Smooth muscle cell (in vitro differentiated cells): ENCODE measurements around the gene CACNA2D3. TPM values are rescaled to one million over a fixed set of nuclear protein-coding genes. Genes with fewer than 3 reads are reported as not detected.

Experiments
- DNase-seq: peaks from one replicate; lab custom pipeline; 2025; ENCODE audit not compliant: unreplicated experiment; lab: John Stamatoyannopoulos, UW
- H2AFZ ChIP-seq: fragments of 200-600 bp; sonication (generic); 2 replicates; pipeline ENCODE4 v1.6.0; 2016; ENCODE audit warnings: antibody characterized with exemption, low read depth, mild to moderate bottlenecking
- H3F3A ChIP-seq: fragments of 200-600 bp; sonication (generic); 2 replicates; pipeline ENCODE4 v1.6.0; 2017; ENCODE audit warnings: antibody characterized with exemption, low read depth
- H3K27ac ChIP-seq: fragments of 200-600 bp; sonication (generic); 2 replicates; pipeline ENCODE4 v1.5.1; 2016; ENCODE audit warnings: low read depth, mild to moderate bottlenecking
- H3K27me3 ChIP-seq: fragments of 200-600 bp; sonication (generic); 2 replicates; pipeline ENCODE4 v1.6.1; 2016; ENCODE audit warnings: low read depth, mild to moderate bottlenecking
- H3K36me3 ChIP-seq: fragments of 200-600 bp; sonication (generic); 2 replicates; pipeline ENCODE4 v1.5.1; 2016; ENCODE audit warnings: low read depth
- H3K4me1 ChIP-seq: fragments of 200-600 bp; sonication (generic); 2 replicates; pipeline ENCODE4 v1.5.1; 2016; ENCODE audit warnings: low read depth
- H3K4me2 ChIP-seq: fragments of 200-600 bp; sonication (generic); 2 replicates; pipeline ENCODE4 v1.6.0; 2016; ENCODE audit warnings: mild to moderate bottlenecking
- H3K4me3 ChIP-seq: fragments of 200-600 bp; sonication (generic); 2 replicates; pipeline ENCODE4 v1.5.1; 2016; ENCODE audit warnings: mild to moderate bottlenecking
- H3K79me2 ChIP-seq: fragments of 200-600 bp; sonication (generic); 2 replicates; pipeline ENCODE4 v1.6.0; 2016; ENCODE audit warnings: low read depth, mild to moderate bottlenecking
- H3K9ac ChIP-seq: fragments of 200-600 bp; sonication (generic); 2 replicates; pipeline ENCODE4 v1.6.0; 2016; ENCODE audit warnings: low read depth
- H3K9me3 ChIP-seq: fragments of 200-600 bp; sonication (generic); replicated peaks from 2 replicates; pipeline ENCODE4 v1.5.1; 2016; ENCODE audit warnings: low read depth
- H4K20me1 ChIP-seq: fragments of 200-600 bp; sonication (generic); 2 replicates; pipeline ENCODE4 v1.6.0; 2016; ENCODE audit warnings: low read depth
- CTCF ChIP-seq: fragments of 200-600 bp; sonication (generic); IDR thresholded peaks from 2 replicates; pipeline ENCODE4 v1.5.1; 2017; ENCODE audit warnings: borderline replicate concordance, mild to moderate bottlenecking, antibody characterized with exemption; ENCODE audit not compliant: insufficient read depth, poor library complexity, severe bottlenecking
- WGBS: methylation state at CpG from one replicate; pipeline ENCODE4 v1.1.7; 2016; ENCODE audit warnings: low lambda C conversion rate; 5-methylcytosine and 5-hydroxymethylcytosine counted together
- polyA plus RNA-seq: library from polyadenylated mRNA; unstranded; fragments of >200 nt; fragmentation: Nextera tagmentation; extraction: Ambion mirVana; gene quantifications from 2 replicates; pipeline ENCODE4 v1.2.1, GENCODE V29; 2016
- total RNA-seq: library from RNA; depleted of rRNA; stranded (reverse); fragments of >200 nt; gene quantifications from 2 replicates; pipeline ENCODE4 v1.2.3, GENCODE V29; 2014

Gene CACNA2D3
- total and polyA plus RNA-seq, 2 experiments from 2014 or later = 0.15 to 0.90 TPM

- TF ChIP-seq CTCF = no peak
- H3F3A ChIP-seq = no peaks in the 10 kb centered on the region
- peaks cover 7% of the 10 kb centered on the region for H3K4me1 ChIP-seq
- H3K9me3 ChIP-seq = no peaks in the 10 kb centered on the region
- WGBS = 79% methylated on average over 2 of the region's 2 CpGs
- no peak overlapping the region for H3K4me3 ChIP-seq
- H3K27me3 ChIP-seq = no peaks in the 10 kb centered on the region
- DNase-seq = no peak
- H3K79me2 ChIP-seq = no peaks in the 10 kb centered on the region
- no peak overlapping the region for H3K4me2 ChIP-seq
- H2AFZ ChIP-seq = no peak overlapping the region
- no peaks in the 10 kb centered on the region for H3K36me3 ChIP-seq
- no peak overlapping the region for H3K9ac ChIP-seq
- no peaks in the 10 kb centered on the region for H4K20me1 ChIP-seq
- no peak overlapping the region for H3K27ac ChIP-seq
Measured at GRCh38 chr3:54347933-54348332, 225.6 kb downstream of the CACNA2D3 start.

- Histone ChIP-seq H3K79me2 (no peaks in the 10 kb centered on the region), H3K27me3 (no peaks in the 10 kb centered on the region), H3K4me3 (no peak overlapping the region), H3K36me3 (no peaks in the 10 kb centered on the region), H4K20me1 (no peaks in the 10 kb centered on the region), H3K9me3 (no peaks in the 10 kb centered on the region), H3F3A (no peaks in the 10 kb centered on the region), H3K4me1 (peaks cover 7% of the 10 kb centered on the region), H3K27ac (no peak overlapping the region), H3K9ac (no peak overlapping the region), H3K4me2 (no peak overlapping the region), H2AFZ (no peak overlapping the region)
- no peak for TF ChIP-seq CTCF
- 38% methylated on average over 4 of the region's 4 CpGs for WGBS
- DNase-seq = no peak
Measured at GRCh38 chr3:54349231-54349652, 226.9 kb downstream of the CACNA2D3 start.

GRCh38 chr3:54349691-54350090 is 227.3 kb downstream of the CACNA2D3 start:
- no peak overlapping the region for H3K27ac ChIP-seq
- no peaks in the 10 kb centered on the region for H3F3A ChIP-seq
- TF ChIP-seq CTCF = no peak
- no peaks in the 10 kb centered on the region for H3K79me2 ChIP-seq
- no peaks in the 10 kb centered on the region for H3K36me3 ChIP-seq
- 76% methylated on average over 4 of the region's 4 CpGs for WGBS
- H3K4me2 ChIP-seq = no peak overlapping the region
- no peak for DNase-seq
- H3K27me3 ChIP-seq = no peaks in the 10 kb centered on the region
- no peaks in the 10 kb centered on the region for H4K20me1 ChIP-seq
- no peaks in the 10 kb centered on the region for H3K9me3 ChIP-seq
- H2AFZ ChIP-seq = no peak overlapping the region
- no peak overlapping the region for H3K9ac ChIP-seq
- H3K4me3 ChIP-seq = no peak overlapping the region
- H3K4me1 ChIP-seq = peaks cover 7% of the 10 kb centered on the region

GRCh38 chr3:54353546-54353945 is 231.2 kb downstream of the CACNA2D3 start:
- no peak overlapping the region for H2AFZ ChIP-seq
- no peaks in the 10 kb centered on the region for H3K36me3 ChIP-seq
- TF ChIP-seq CTCF = no peak
- H3K4me3 ChIP-seq = no peak overlapping the region
- no peak for DNase-seq
- H3K4me1 ChIP-seq = peaks cover 7% of the 10 kb centered on the region
- H3K27ac ChIP-seq = no peak overlapping the region
- H3K4me2 ChIP-seq = no peak overlapping the region
- H4K20me1 ChIP-seq = no peaks in the 10 kb centered on the region
- WGBS = 83% methylated on average over 5 of the region's 5 CpGs
- no peak overlapping the region for H3K9ac ChIP-seq
- H3K9me3 ChIP-seq = no peaks in the 10 kb centered on the region
- no peaks in the 10 kb centered on the region for H3K79me2 ChIP-seq
- no peaks in the 10 kb centered on the region for H3K27me3 ChIP-seq
- H3F3A ChIP-seq = no peaks in the 10 kb centered on the region
